Liver (tissue), 9 donors: ENCODE measurements around the gene GRID1. TPM values are rescaled to one million over a fixed set of nuclear protein-coding genes. Genes with fewer than 3 reads are reported as not detected.

ENCODE experiments used
- DNase-seq: peaks from one replicate; pipeline ENCODE4 v3.0.0-alpha.2; 2017; ENCODE audit warnings: low spot score
- H3K27ac ChIP-seq, 2 donors: one replicate each; pipeline ENCODE4 v1.7.0; 2013; ENCODE audit warnings: inconsistent platforms in 2 of 2, low read length in 2 of 2, control low read depth in 1 of 2, low read depth in 1 of 2, mild to moderate bottlenecking in 1 of 2
- H3K27me3 ChIP-seq, 4 donors: one replicate each; pipeline versions ENCODE4 v1.6.1 to v1.7.0; 2013; ENCODE audit warnings: low read length in 3 of 4, inconsistent platforms in 1 of 4, mild to moderate bottlenecking in 1 of 4, moderate library complexity in 1 of 4; ENCODE audit not compliant: control insufficient read depth in 4 of 4, insufficient read depth in 4 of 4
- H3K36me3 ChIP-seq, 4 donors: one replicate each; pipeline versions ENCODE4 v1.6.1 to v1.7.0; 2013; ENCODE audit warnings: low read length in 3 of 4, mild to moderate bottlenecking in 3 of 4, low read depth in 1 of 4, moderate library complexity in 1 of 4; ENCODE audit not compliant: control insufficient read depth in 4 of 4, insufficient read depth in 3 of 4
- H3K4me1 ChIP-seq, 4 donors: one replicate each; pipeline versions ENCODE4 v1.6.1 to v1.7.0; 2013; ENCODE audit warnings: low read length in 3 of 4, mild to moderate bottlenecking in 3 of 4, moderate library complexity in 1 of 4; ENCODE audit not compliant: control insufficient read depth in 4 of 4, insufficient read depth in 4 of 4
- H3K4me3 ChIP-seq, 3 donors: one replicate each; pipeline versions ENCODE4 v1.6.1 to v1.7.0; 2013; ENCODE audit warnings: low read length in 3 of 3, control low read depth in 1 of 3, low read depth in 1 of 3, mild to moderate bottlenecking in 1 of 3
- H3K9ac ChIP-seq, 2 donors: one replicate each; pipeline ENCODE4 v1.7.0; 2013; ENCODE audit warnings: low read length in 2 of 2, mild to moderate bottlenecking in 2 of 2, moderate library complexity in 2 of 2, control low read depth in 1 of 2, low read depth in 1 of 2
- H3K9me3 ChIP-seq, 4 donors: one replicate each; pipeline versions ENCODE4 v1.6.1 to v1.7.0; 2013; ENCODE audit warnings: low read length in 3 of 4; ENCODE audit not compliant: control insufficient read depth in 4 of 4
- EGR1 ChIP-seq, 2 donors: IDR thresholded peaks; 2 replicates each; pipeline ENCODE4 v1.6.1; 2016 to 2018; ENCODE audit warnings: antibody characterized with exemption in 2 of 2, low read depth in 2 of 2
- FOXA1 ChIP-seq: IDR thresholded peaks from 2 replicates; pipeline ENCODE4 v1.6.1; 2016; ENCODE audit warnings: antibody characterized with exemption
- FOXA2 ChIP-seq: IDR thresholded peaks from 2 replicates; pipeline ENCODE4 v1.6.1; 2016; ENCODE audit warnings: antibody characterized with exemption
- GABPA ChIP-seq, 2 donors: IDR thresholded peaks in 1 of 2; conservative IDR thresholded peaks in 1 of 2; 2 replicates each; pipeline ENCODE4 v1.6.1; 2016; ENCODE audit warnings: antibody characterized with exemption in 2 of 2, mild to moderate bottlenecking in 1 of 2, moderate library complexity in 1 of 2
- HNF4A ChIP-seq, 2 donors: conservative IDR thresholded peaks; 2 replicates each; pipeline ENCODE4 v1.6.1; 2016; ENCODE audit warnings: antibody characterized with exemption in 2 of 2, mild to moderate bottlenecking in 2 of 2
- JUND ChIP-seq, 2 donors: IDR thresholded peaks; 2 replicates each; pipeline ENCODE4 v1.6.1; 2016; ENCODE audit warnings: antibody characterized with exemption in 2 of 2
- NR2F2 ChIP-seq: IDR thresholded peaks from 2 replicates; pipeline ENCODE4 v1.6.1; 2016; ENCODE audit warnings: antibody characterized with exemption
- SP1 ChIP-seq: IDR thresholded peaks from 2 replicates; pipeline ENCODE4 v1.6.1; 2018; ENCODE audit warnings: antibody characterized with exemption, mild to moderate bottlenecking
- TAF1 ChIP-seq: conservative IDR thresholded peaks from 2 replicates; pipeline ENCODE4 v1.6.1; 2016; ENCODE audit warnings: antibody characterized with exemption, mild to moderate bottlenecking
- YY1 ChIP-seq: IDR thresholded peaks from 2 replicates; pipeline ENCODE4 v1.6.1; 2016; ENCODE audit warnings: antibody characterized with exemption, mild to moderate bottlenecking
- WGBS: extraction: QIAGEN DNeasy Blood & Tissue Kit; methylation state at CpG from one replicate; pipeline ENCODE4 v1.1.7; 2013; 5-methylcytosine and 5-hydroxymethylcytosine counted together
- polyA plus RNA-seq, 2 donors: library from polyadenylated mRNA; stranded (reverse) in 1 of 2; unstranded in 1 of 2; fragments of 200-250 nt in 1 of 2; fragments of >200 nt in 1 of 2; fragmentation: Nextera tagmentation in 1 of 2; extraction: Ambion mirVana in 1 of 2; gene quantifications; one replicate each; pipeline versions ENCODE4 v1.2.1 to v1.2.3, GENCODE V29; 2013 to 2015
- total RNA-seq, 2 donors: library from RNA; depleted of rRNA; stranded (reverse); fragments of >200 nt; gene quantifications; one replicate each; pipeline ENCODE4 v1.2.3, GENCODE V29; 2014
- TF ChIP-seq, protein P1 (sequence below): IDR thresholded peaks from 2 replicates; pipeline ENCODE4 v1.6.1; 2016; ENCODE audit warnings: antibody characterized with exemption, mild to moderate bottlenecking
- TF ChIP-seq, protein P2 (sequence below): IDR thresholded peaks from 2 replicates; pipeline ENCODE4 v1.6.1; 2016; ENCODE audit warnings: antibody characterized with exemption
- TF ChIP-seq, protein P3 (sequence below): IDR thresholded peaks from 2 replicates; pipeline ENCODE4 v1.6.1; 2016; ENCODE audit warnings: antibody characterized with exemption
- TF ChIP-seq, protein P4 (sequence below): fragments of 150-350 bp; IDR thresholded peaks from 2 replicates; pipeline ENCODE4 v1.5.1; 2017; ENCODE audit warnings: improper control_type of control experiment, low read depth, low read length; ENCODE audit not compliant: missing input control
- donor health status: healthy.
- donor health status: healthy.
- donor health status: healthy.
- donor health status: healthy.
- donor health status: healthy.

GRID1 gene
- total and polyA plus RNA-seq, 4 donors: 0.09 to 0.17 (median 0.14) TPM; not detected in 1

DNA sequence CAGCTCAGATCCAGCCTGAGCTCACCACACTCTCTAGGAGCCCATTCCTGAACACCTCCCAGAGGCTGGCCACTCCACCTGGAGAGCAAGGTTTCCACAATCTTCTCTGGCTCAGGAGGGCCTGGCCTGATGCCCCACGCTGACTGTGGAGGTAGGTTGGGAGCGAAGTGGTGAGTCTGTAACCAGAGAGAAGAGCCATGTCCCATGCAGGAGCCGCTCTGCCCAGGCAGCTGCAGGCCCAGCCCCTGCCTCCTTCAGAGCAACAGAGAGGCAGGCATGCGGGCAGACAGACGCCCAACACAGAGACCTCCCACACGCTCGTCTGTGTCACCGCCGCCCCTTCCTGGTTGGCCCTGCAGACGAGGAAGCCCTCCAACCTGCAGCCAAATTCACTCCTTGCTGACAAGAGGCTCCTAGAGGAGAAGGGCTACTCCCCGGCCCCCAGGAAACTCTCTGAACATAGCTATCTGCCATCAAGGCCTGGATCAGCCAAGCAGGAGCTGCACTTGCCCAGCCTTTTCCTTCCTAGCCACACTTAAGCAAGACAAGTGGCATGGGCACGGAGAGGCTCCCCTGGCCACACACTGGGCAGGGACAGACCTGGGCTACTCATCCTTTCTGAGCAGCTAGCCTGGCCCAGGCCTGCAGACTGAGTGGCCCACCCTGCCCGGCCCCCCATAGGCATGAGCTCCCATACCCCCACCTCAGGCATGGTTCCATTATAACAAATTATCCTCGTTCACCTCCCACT is 101.9 kb downstream of the GRID1 start:
- WGBS: 72% methylated on average over 14 of the region's 14 CpGs

GRCh38 chr10:86263907-86264306 is 102.7 kb downstream of the GRID1 start:
- no peak overlapping the region for H3K27ac ChIP-seq
- peaks cover 0 to 3% (median 0%) of the 10 kb centered on the region in 4 donors for H3K27me3 ChIP-seq
- no peaks in the 10 kb centered on the region for H3K36me3 ChIP-seq
- no peak for DNase-seq
- H3K9me3 ChIP-seq: no peaks in the 10 kb centered on the region
- H3K9ac ChIP-seq: no peak overlapping the region
- WGBS: 78% methylated on average over 5 of the region's 5 CpGs
- H3K4me3 ChIP-seq: no peak overlapping the region
- H3K4me1 ChIP-seq: peaks cover 0 to 11% (median under 1%) of the 10 kb centered on the region in 4 donors
- TF ChIP-seq EGR1 (IDR thresholded peaks at IDR 0.05; ENCODE audit: low read depth in 2 of 2) (no peak), FOXA1 (no peak), FOXA2 (no peak), GABPA (IDR thresholded peaks at IDR 0.05 in 1 of 2, conservative IDR thresholded peaks at IDR 0.05 in 1 of 2) (no peak), YY1 (no peak), SP1 (no peak), TAF1 (no peak), HNF4A (conservative IDR thresholded peaks at IDR 0.05) (no peak)
- TF ChIP-seq, protein P1, sequence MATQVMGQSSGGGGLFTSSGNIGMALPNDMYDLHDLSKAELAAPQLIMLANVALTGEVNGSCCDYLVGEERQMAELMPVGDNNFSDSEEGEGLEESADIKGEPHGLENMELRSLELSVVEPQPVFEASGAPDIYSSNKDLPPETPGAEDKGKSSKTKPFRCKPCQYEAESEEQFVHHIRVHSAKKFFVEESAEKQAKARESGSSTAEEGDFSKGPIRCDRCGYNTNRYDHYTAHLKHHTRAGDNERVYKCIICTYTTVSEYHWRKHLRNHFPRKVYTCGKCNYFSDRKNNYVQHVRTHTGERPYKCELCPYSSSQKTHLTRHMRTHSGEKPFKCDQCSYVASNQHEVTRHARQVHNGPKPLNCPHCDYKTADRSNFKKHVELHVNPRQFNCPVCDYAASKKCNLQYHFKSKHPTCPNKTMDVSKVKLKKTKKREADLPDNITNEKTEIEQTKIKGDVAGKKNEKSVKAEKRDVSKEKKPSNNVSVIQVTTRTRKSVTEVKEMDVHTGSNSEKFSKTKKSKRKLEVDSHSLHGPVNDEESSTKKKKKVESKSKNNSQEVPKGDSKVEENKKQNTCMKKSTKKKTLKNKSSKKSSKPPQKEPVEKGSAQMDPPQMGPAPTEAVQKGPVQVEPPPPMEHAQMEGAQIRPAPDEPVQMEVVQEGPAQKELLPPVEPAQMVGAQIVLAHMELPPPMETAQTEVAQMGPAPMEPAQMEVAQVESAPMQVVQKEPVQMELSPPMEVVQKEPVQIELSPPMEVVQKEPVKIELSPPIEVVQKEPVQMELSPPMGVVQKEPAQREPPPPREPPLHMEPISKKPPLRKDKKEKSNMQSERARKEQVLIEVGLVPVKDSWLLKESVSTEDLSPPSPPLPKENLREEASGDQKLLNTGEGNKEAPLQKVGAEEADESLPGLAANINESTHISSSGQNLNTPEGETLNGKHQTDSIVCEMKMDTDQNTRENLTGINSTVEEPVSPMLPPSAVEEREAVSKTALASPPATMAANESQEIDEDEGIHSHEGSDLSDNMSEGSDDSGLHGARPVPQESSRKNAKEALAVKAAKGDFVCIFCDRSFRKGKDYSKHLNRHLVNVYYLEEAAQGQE: no peak
- TF ChIP-seq, protein P2, sequence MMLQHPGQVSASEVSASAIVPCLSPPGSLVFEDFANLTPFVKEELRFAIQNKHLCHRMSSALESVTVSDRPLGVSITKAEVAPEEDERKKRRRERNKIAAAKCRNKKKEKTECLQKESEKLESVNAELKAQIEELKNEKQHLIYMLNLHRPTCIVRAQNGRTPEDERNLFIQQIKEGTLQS: no peak

More for the DNA sequence above, 101.9 kb downstream of the GRID1 start:
- peaks cover 0 to 11% (median under 1%) of the 10 kb centered on the region in 4 donors for H3K4me1 ChIP-seq
- H3K4me3 ChIP-seq: no peak overlapping the region
- H3K9me3 ChIP-seq: no peaks in the 10 kb centered on the region
- no peak for DNase-seq
- peaks cover 0 to 3% (median 0%) of the 10 kb centered on the region in 4 donors for H3K27me3 ChIP-seq
- no peak overlapping the region for H3K27ac ChIP-seq
- no peak overlapping the region for H3K9ac ChIP-seq
- no peaks in the 10 kb centered on the region for H3K36me3 ChIP-seq
- TF ChIP-seq, protein P1: no peak
- TF ChIP-seq SP1 (no peak), NR2F2 (no peak), FOXA1 (no peak), EGR1 (IDR thresholded peaks at IDR 0.05; ENCODE audit: low read depth in 2 of 2) (no peak), JUND (IDR thresholded peaks at IDR 0.05) (no peak), FOXA2 (no peak), HNF4A (conservative IDR thresholded peaks at IDR 0.05) (no peak), TAF1 (no peak)
- TF ChIP-seq, protein P2: no peak
- TF ChIP-seq, protein P3, sequence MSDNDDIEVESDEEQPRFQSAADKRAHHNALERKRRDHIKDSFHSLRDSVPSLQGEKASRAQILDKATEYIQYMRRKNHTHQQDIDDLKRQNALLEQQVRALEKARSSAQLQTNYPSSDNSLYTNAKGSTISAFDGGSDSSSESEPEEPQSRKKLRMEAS: no peak
- TF ChIP-seq, protein P4, sequence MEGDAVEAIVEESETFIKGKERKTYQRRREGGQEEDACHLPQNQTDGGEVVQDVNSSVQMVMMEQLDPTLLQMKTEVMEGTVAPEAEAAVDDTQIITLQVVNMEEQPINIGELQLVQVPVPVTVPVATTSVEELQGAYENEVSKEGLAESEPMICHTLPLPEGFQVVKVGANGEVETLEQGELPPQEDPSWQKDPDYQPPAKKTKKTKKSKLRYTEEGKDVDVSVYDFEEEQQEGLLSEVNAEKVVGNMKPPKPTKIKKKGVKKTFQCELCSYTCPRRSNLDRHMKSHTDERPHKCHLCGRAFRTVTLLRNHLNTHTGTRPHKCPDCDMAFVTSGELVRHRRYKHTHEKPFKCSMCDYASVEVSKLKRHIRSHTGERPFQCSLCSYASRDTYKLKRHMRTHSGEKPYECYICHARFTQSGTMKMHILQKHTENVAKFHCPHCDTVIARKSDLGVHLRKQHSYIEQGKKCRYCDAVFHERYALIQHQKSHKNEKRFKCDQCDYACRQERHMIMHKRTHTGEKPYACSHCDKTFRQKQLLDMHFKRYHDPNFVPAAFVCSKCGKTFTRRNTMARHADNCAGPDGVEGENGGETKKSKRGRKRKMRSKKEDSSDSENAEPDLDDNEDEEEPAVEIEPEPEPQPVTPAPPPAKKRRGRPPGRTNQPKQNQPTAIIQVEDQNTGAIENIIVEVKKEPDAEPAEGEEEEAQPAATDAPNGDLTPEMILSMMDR: no peak
